Right ventricle myocardium inferior (tissue), 1 donor: ENCODE data around the gene PLCXD3. TPM values are rescaled to one million over a fixed set of nuclear protein-coding genes. Genes with fewer than 3 reads are reported as not detected.
A peak's percentile ranks its signal among the peaks of the same experiment; 100 is the strongest.

Source experiments
- ATAC-seq: fragments of 200-7000 bp; cut with Tn5 transposase; one replicate; pipeline ENCODE4 v1.9.1; 2020; ENCODE audit warnings: mild to moderate bottlenecking, moderate library complexity
- DNase-seq: peaks from one replicate; pipeline ENCODE4 v3.0.0; 2021; ENCODE audit errors: missing footprints
- intact Hi-C: fragments of 100-400 bp; cut with DNase I; formaldehyde crosslinking; loops from one replicate; pipeline ENCODE4 v1.11.0; 2022
- total RNA-seq: library from RNA; stranded (reverse); fragmentation: NEBNext Ultra II Directional; extraction: Animal tissue kit (Norgen Biotek cat#: 25700); gene quantifications from one replicate; pipeline ENCODE4 v1.2.1, GENCODE V29; 2021
- donor health status: DM: no; HTN: yes; CAD: no; lungs with severe emphysema.

PLCXD3 gene
- total RNA-seq, 1 donor from 2014 or later, result 76.6 TPM

- ATAC-seq, result peak; percentile 94
- intact Hi-C loops, result loop anchor here (1.0 to 5.0 kb wide), 3 partner anchors 77 to 372 kb away; no protein-coding TSS in a partner anchor
These were observed 239.8 kb downstream of the PLCXD3 start for GRCh38 chr5:41270423-41271251.

GRCh38 chr5:41268894-41269293 is 241.5 kb downstream of the PLCXD3 start:
- intact Hi-C loops, result no loop called here
- DNase-seq, result no peak
- no peak for ATAC-seq

More at GRCh38 chr5:41270423-41271251, 239.8 kb downstream of the PLCXD3 start:
- DNase-seq, result no peak

- DNase-seq, result no peak
These were observed 244.0 kb downstream of the PLCXD3 start for GRCh38 chr5:41266377-41266776.

GRCh38 chr5:41264019-41264418 is 246.4 kb downstream of the PLCXD3 start:
- intact Hi-C loops, result loop anchor here (5.0 kb wide), 2 partner anchors 72 to 352 kb away; no protein-coding TSS in a partner anchor
- ATAC-seq, result peak; percentile 86

More at GRCh38 chr5:41266377-41266776, 244.0 kb downstream of the PLCXD3 start:
- intact Hi-C loops, result no loop called here
- no peak for ATAC-seq

GRCh38 chr5:41263335-41263734 is 247.1 kb downstream of the PLCXD3 start:
- no peak for DNase-seq
- intact Hi-C loops, result loop anchor here (5.0 kb wide), 2 partner anchors 71 to 351 kb away; no protein-coding TSS in a partner anchor
- no peak for ATAC-seq

More at GRCh38 chr5:41264019-41264418, 246.4 kb downstream of the PLCXD3 start:
- DNase-seq, result no peak
